OCI-LY3 (cell line): Measurements from ENCODE around the gene COP1.

Source experiments
- H2AFZ ChIP-seq: fragments of 200-600, 300-600 bp; shearing (Covaris generic); 2 replicates; pipeline ENCODE4 v1.6.0; 2014; ENCODE audit warnings: antibody characterized with exemption, low read depth, low read length
- H3K27ac ChIP-seq: fragments of 200-600, 300-600 bp; sonication (generic); 2 replicates; pipeline ENCODE4 v1.5.1; 2014; ENCODE audit warnings: mild to moderate bottlenecking, low read length, moderate library complexity, mixed read lengths
- H3K27me3 ChIP-seq: fragments of 200-600, 300-600 bp; sonication (generic); 2 replicates; pipeline ENCODE4 v1.6.1; 2014; ENCODE audit warnings: low read depth, low read length, mixed read lengths
- H3K36me3 ChIP-seq: fragments of 200-600, 300-600 bp; sonication (generic); replicated peaks from 2 replicates; pipeline ENCODE3; 2014; ENCODE audit warnings: low read depth, low read length, mixed read lengths
- H3K4me1 ChIP-seq: fragments of 300-600, 200-600 bp; sonication (generic); 2 replicates; pipeline ENCODE4 v1.6.1; 2014; ENCODE audit warnings: low read length, mixed read lengths
- H3K4me2 ChIP-seq: fragments of 200-600, 300-600 bp; sonication (generic); 2 replicates; pipeline ENCODE4 v1.6.1; 2014; ENCODE audit warnings: low read length, mixed read lengths
- H3K4me3 ChIP-seq: fragments of 300-600, 200-600 bp; sonication (generic); 2 replicates; pipeline ENCODE4 v1.5.1; 2014; ENCODE audit warnings: antibody characterized with exemption, mild to moderate bottlenecking, low read length, moderate library complexity
- H3K79me2 ChIP-seq: fragments of 300-600, 200-600 bp; shearing (Covaris generic); 2 replicates; pipeline ENCODE4 v1.6.1; 2014; ENCODE audit warnings: mild to moderate bottlenecking, low read length, mixed read lengths
- H3K9ac ChIP-seq: fragments of 300-600, 200-600 bp; shearing (Covaris generic); 2 replicates; pipeline ENCODE4 v1.6.0; 2014; ENCODE audit warnings: mild to moderate bottlenecking, low read length, moderate library complexity
- H3K9me3 ChIP-seq: fragments of 200-600, 300-600 bp; shearing (Covaris generic); 2 replicates; pipeline ENCODE4 v1.6.1; 2014; ENCODE audit warnings: low read length, mixed read lengths; ENCODE audit not compliant: insufficient read depth
- H4K20me1 ChIP-seq: fragments of 200-600, 300-600 bp; sonication (generic); 2 replicates; pipeline ENCODE4 v1.6.1; 2016; ENCODE audit warnings: low read length, mixed read lengths; ENCODE audit not compliant: insufficient read depth
- CTCF ChIP-seq: fragments of 200-600, 300-600 bp; sonication (generic); IDR thresholded peaks from 2 replicates; pipeline ENCODE4 v1.5.1; 2014; ENCODE audit warnings: antibody characterized with exemption, low read length, low read depth
- EZH2phosphoT487 ChIP-seq: fragments of 200-600 bp; shearing (Covaris generic); IDR thresholded peaks from 2 replicates; pipeline ENCODE4 v1.6.1; 2018; ENCODE audit warnings: antibody characterized with exemption, mixed run types, low read depth

COP1 gene

GRCh38 chr1:176159993-176160392 lies 47.1 kb downstream of the COP1 start:
- Histone ChIP-seq H3K9me3 (peaks cover 11% of the 10 kb centered on the region; the same call in 1 of the 2 replicates), H3K36me3 (peaks cover 29% of the 10 kb centered on the region), H3K27me3 (no peaks in the 10 kb centered on the region), H3K27ac (no peak overlapping the region), H2AFZ (no peak overlapping the region), H3K4me1 (no peaks in the 10 kb centered on the region), H4K20me1 (peaks cover 11% of the 10 kb centered on the region), H3K4me3 (no peak overlapping the region), H3K79me2 (peaks cover 9% of the 10 kb centered on the region), H3K9ac (no peak overlapping the region), H3K4me2 (no peak overlapping the region)
- TF ChIP-seq CTCF (no peak), EZH2phosphoT487 (no peak)

GRCh38 chr1:176157995-176158394 lies 49.1 kb downstream of the COP1 start:
- Histone ChIP-seq H4K20me1 (no peaks in the 10 kb centered on the region), H3K79me2 (peaks cover 5% of the 10 kb centered on the region)
- TF ChIP-seq CTCF (no peak), EZH2phosphoT487 (no peak)

GRCh38 chr1:176149939-176150807 lies 56.9 kb downstream of the COP1 start:
- Histone ChIP-seq H3K9me3 (no peaks in the 10 kb centered on the region), H4K20me1 (no peaks in the 10 kb centered on the region), H3K27me3 (no peaks in the 10 kb centered on the region), H3K4me3 (no peak overlapping the region), H3K79me2 (peaks cover 3% of the 10 kb centered on the region; the same call in 1 of the 2 replicates), H3K4me2 (no peak overlapping the region), H3K9ac (no peak overlapping the region), H3K27ac (no peak overlapping the region), H2AFZ (no peak overlapping the region), H3K4me1 (no peaks in the 10 kb centered on the region), H3K36me3 (peaks cover 18% of the 10 kb centered on the region)
- TF ChIP-seq CTCF (no peak), EZH2phosphoT487 (no peak)

More at GRCh38 chr1:176157995-176158394, 49.1 kb downstream of the COP1 start:
- H3K27me3 ChIP-seq, result no peaks in the 10 kb centered on the region
- H3K4me3 ChIP-seq, result no peak overlapping the region
- no peaks in the 10 kb centered on the region for H3K4me1 ChIP-seq
- H3K9ac ChIP-seq, result no peak overlapping the region
- H2AFZ ChIP-seq, result no peak overlapping the region
- H3K4me2 ChIP-seq, result no peak overlapping the region
- H3K9me3 ChIP-seq, result peaks cover 11% of the 10 kb centered on the region; the same call in 1 of the 2 replicates
- H3K36me3 ChIP-seq, result peaks cover 33% of the 10 kb centered on the region
- no peak overlapping the region for H3K27ac ChIP-seq

- TF ChIP-seq CTCF (no peak), EZH2phosphoT487 (no peak)
Measured at GRCh38 chr1:176144526-176144925, 62.6 kb downstream of the COP1 start.

More at GRCh38 chr1:176144526-176144925, 62.6 kb downstream of the COP1 start:
- Histone ChIP-seq H3K79me2 (peaks cover 4% of the 10 kb centered on the region; the same call in 1 of the 2 replicates), H3K4me3 (no peak overlapping the region), H3K9me3 (no peaks in the 10 kb centered on the region), H3K36me3 (peaks cover 18% of the 10 kb centered on the region), H3K27me3 (no peaks in the 10 kb centered on the region), H3K4me2 (no peak overlapping the region), H3K27ac (no peak overlapping the region), H3K9ac (no peak overlapping the region), H2AFZ (no peak overlapping the region), H3K4me1 (no peaks in the 10 kb centered on the region), H4K20me1 (no peaks in the 10 kb centered on the region)
